Tibial artery (tissue), 4 donors: ENCODE data around the gene AKAP5.

ENCODE experiments used
- DNase-seq, 2 donors: peaks; one replicate each; pipeline ENCODE4 v3.0.0-alpha.2; 2019
- H3K27ac ChIP-seq, 2 donors: fragments of 200-600 bp; sonication (generic) in 1 of 2; 1 replicate in 1 of 2; 2 replicates in 1 of 2; pipeline ENCODE4 v1.5.1; 2018 to 2019; ENCODE audit warnings: mild to moderate bottlenecking in 1 of 2
- H3K27me3 ChIP-seq, 2 donors: fragments of 200-600 bp; sonication (generic) in 1 of 2; one replicate each; pipeline versions ENCODE4 v1.5.1 to v1.6.0; 2016 to 2019
- H3K36me3 ChIP-seq, 3 donors: fragments of 200-600 bp; sonication (generic) in 2 of 3; one replicate each; pipeline ENCODE4 v1.5.1; 2016 to 2019; ENCODE audit warnings: mild to moderate bottlenecking in 2 of 3
- H3K4me1 ChIP-seq, 4 donors: fragments of 200-600 bp; sonication (generic) in 2 of 4; 1 replicate in 3 of 4; 2 replicates in 1 of 4; pipeline ENCODE4 v1.5.1; 2016 to 2019
- H3K4me3 ChIP-seq, 2 donors: fragments of 200-600 bp; sonication (generic) in 1 of 2; 1 replicate in 1 of 2; 2 replicates in 1 of 2; pipeline ENCODE4 v1.5.1; 2018 to 2019; ENCODE audit warnings: mild to moderate bottlenecking in 2 of 2
- H3K9me3 ChIP-seq, 3 donors: fragments of 200-600 bp; sonication (generic) in 1 of 3; one replicate each; pipeline ENCODE4 v1.5.1; 2016 to 2019
- intact Hi-C: fragments of 100-400 bp; cut with DNase I; formaldehyde crosslinking; loops from one replicate; pipeline ENCODE4 v1.15.0; 2023; ENCODE audit warnings: low total_unique reads
- TF ChIP-seq, protein P1 (sequence below), 2 experiments: fragments of 200-600 bp in 1 of 2; fragments of 450-650 bp in 1 of 2; IDR thresholded peaks; one replicate each; pipeline ENCODE4 v1.5.1; 2017 to 2019; ENCODE audit warnings: antibody characterized with exemption in 2 of 2, mild to moderate bottlenecking in 1 of 2, moderate library complexity in 1 of 2

AKAP5 gene

DNA sequence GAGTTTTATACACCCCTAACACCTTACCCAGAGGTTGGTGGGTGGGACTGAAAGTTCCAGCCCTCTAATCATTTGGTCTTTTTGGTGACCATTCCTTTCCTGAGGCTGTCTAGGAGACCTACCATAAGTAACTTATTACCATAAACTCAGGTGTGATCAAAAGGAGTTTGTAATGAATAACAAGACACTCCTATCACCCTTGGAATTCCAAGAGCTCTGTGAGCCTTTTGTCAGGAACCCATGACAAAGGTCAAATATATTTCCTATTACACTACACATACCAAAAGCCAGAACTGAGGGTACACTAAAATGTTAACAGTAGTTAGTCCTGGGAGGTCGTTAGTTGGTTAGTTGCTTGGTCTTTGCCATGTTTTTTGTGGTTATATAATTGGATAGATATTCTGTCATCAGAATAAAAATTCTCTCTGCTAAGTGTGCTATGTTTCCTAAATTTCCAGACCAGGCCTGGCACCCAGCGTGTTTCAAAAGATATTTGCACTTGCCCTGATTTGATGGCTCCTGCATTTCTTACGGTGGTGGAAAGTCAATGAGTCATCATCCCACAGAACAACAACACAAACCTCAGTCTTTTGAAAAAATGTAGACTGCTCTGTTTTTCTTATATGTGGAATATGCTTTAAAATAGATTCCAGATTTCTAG is 27.0 kb upstream of the AKAP5 start:
- intact Hi-C loops = no loop called here
- Histone ChIP-seq H3K27ac (peak overlapping the region; percentile 69 to 79), H3K4me1 (peaks cover 0 to 46% (median 18%) of the 10 kb centered on the region in 4 donors), H3K4me3 (no peak overlapping the region), H3K36me3 (peaks cover 20 to 66% (median 43%) of the 10 kb centered on the region in 3 donors), H3K27me3 (no peaks in the 10 kb centered on the region), H3K9me3 (no peaks in the 10 kb centered on the region)
- DNase-seq = no peak
- TF ChIP-seq, protein P1, sequence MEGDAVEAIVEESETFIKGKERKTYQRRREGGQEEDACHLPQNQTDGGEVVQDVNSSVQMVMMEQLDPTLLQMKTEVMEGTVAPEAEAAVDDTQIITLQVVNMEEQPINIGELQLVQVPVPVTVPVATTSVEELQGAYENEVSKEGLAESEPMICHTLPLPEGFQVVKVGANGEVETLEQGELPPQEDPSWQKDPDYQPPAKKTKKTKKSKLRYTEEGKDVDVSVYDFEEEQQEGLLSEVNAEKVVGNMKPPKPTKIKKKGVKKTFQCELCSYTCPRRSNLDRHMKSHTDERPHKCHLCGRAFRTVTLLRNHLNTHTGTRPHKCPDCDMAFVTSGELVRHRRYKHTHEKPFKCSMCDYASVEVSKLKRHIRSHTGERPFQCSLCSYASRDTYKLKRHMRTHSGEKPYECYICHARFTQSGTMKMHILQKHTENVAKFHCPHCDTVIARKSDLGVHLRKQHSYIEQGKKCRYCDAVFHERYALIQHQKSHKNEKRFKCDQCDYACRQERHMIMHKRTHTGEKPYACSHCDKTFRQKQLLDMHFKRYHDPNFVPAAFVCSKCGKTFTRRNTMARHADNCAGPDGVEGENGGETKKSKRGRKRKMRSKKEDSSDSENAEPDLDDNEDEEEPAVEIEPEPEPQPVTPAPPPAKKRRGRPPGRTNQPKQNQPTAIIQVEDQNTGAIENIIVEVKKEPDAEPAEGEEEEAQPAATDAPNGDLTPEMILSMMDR (IDR thresholded peaks at IDR 0.05) = no peak

GRCh38 chr14:64439141-64439540 is 26.2 kb upstream of the AKAP5 start:
- Histone ChIP-seq H3K27me3 (no peaks in the 10 kb centered on the region), H3K4me3 (no peak overlapping the region), H3K9me3 (no peaks in the 10 kb centered on the region), H3K36me3 (peaks cover 20 to 67% (median 46%) of the 10 kb centered on the region in 3 donors), H3K4me1 (peaks cover 0 to 46% (median 18%) of the 10 kb centered on the region in 4 donors), H3K27ac (peak overlapping the region; percentile 69 to 79)
- intact Hi-C loops = no loop called here
- no peak for DNase-seq
- TF ChIP-seq, protein P1 (IDR thresholded peaks at IDR 0.05) = no peak

- Histone ChIP-seq H3K36me3 (peaks cover 15 to 60% (median 50%) of the 10 kb centered on the region in 3 donors), H3K4me3 (no peak overlapping the region), H3K4me1 (peaks cover 0 to 59% (median 29%) of the 10 kb centered on the region in 4 donors), H3K27ac (no peak overlapping the region), H3K9me3 (no peaks in the 10 kb centered on the region), H3K27me3 (no peaks in the 10 kb centered on the region)
- no peak for DNase-seq
- intact Hi-C loops = no loop called here
- TF ChIP-seq, protein P1 (IDR thresholded peaks at IDR 0.05) = no peak
Measured at GRCh38 chr14:64440494-64440893, 24.8 kb upstream of the AKAP5 start.

- Histone ChIP-seq H3K4me1 (peaks cover 0 to 75% (median 34%) of the 10 kb centered on the region in 4 donors), H3K27me3 (no peaks in the 10 kb centered on the region), H3K36me3 (peaks cover under 1 to 43% (median 33%) of the 10 kb centered on the region in 3 donors), H3K4me3 (no peak overlapping the region), H3K27ac (peak overlapping the region; percentile 75 to 86), H3K9me3 (no peaks in the 10 kb centered on the region)
- TF ChIP-seq, protein P1 (IDR thresholded peaks at IDR 0.05) = no peak
- intact Hi-C loops = no loop called here
- peak in 1 of 2 donors; percentile 40 for DNase-seq
Measured at GRCh38 chr14:64442300-64442988, 22.9 kb upstream of the AKAP5 start.

DNA sequence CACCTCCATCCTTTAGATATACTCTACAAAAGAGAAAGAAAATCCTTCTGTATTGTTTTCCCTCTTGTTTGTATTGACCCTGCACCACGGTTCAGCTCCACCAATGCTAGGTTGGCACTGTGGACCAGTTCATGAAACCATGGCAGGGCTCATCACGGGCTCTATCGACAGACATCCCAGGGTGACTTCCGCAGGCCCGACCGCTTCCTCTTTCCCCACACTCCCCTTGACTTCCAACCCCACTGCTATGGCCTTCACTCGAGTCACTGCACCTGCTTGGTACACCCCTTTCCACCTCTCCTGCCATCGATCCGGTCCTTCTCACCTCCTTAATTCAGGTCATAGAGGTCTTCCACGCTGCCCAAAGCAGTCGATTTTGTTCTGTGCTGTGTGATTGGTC is 21.2 kb upstream of the AKAP5 start:
- Histone ChIP-seq H3K4me3 (no peak overlapping the region), H3K9me3 (no peaks in the 10 kb centered on the region), H3K27ac (peak overlapping the region; percentile 80 to 86), H3K36me3 (peaks cover 2 to 46% (median 31%) of the 10 kb centered on the region in 3 donors), H3K4me1 (peaks cover 0 to 69% (median 30%) of the 10 kb centered on the region in 4 donors), H3K27me3 (no peaks in the 10 kb centered on the region)
- intact Hi-C loops = no loop called here
- TF ChIP-seq, protein P1 (IDR thresholded peaks at IDR 0.05) = no peak
- no peak for DNase-seq
